Measurements from ENCODE around the gene FOS. TPM values are rescaled to one million over a fixed set of nuclear protein-coding genes. Genes with fewer than 3 reads are reported as not detected.

FOS gene
- total and polyA plus RNA-seq, 2 of the 8 experiments (the other 6 are each of a cell fraction or from before 2014, with no cell fraction given), result 50.2 to 51.8 TPM

DNA sequence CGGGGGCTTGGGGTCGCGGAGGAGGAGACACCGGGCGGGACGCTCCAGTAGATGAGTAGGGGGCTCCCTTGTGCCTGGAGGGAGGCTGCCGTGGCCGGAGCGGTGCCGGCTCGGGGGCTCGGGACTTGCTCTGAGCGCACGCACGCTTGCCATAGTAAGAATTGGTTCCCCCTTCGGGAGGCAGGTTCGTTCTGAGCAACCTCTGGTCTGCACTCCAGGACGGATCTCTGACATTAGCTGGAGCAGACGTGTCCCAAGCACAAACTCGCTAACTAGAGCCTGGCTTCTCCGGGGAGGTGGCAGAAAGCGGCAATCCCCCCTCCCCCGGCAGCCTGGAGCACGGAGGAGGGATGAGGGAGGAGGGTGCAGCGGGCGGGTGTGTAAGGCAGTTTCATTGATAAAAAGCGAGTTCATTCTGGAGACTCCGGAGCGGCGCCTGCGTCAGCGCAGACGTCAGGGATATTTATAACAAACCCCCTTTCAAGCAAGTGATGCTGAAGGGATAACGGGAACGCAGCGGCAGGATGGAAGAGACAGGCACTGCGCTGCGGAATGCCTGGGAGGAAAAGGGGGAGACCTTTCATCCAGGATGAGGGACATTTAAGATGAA is 630 bp downstream of the FOS start (continued):
- TF ChIP-seq SIN3A (conservative IDR thresholded peaks at IDR 0.05 in 1 of 2, IDR thresholded peaks at IDR 0.05 in 1 of 2; ENCODE audit: low read depth in 1 of 2, low read length in 2 of 2) (0 out of 4 replicates have a peak, but pooled peaks of 1 of the 2 experiments have one; percentile 6), FOSL1 (IDR thresholded peaks at IDR 0.05; ENCODE audit: insufficient read depth, low read depth, low read length) (no peak), KDM4A (IDR thresholded peaks at IDR 0.05; ENCODE audit: low read depth, low read length, severe bottlenecking) (no peak), CHD7 (IDR thresholded peaks at IDR 0.05; ENCODE audit: insufficient replicate concordance, low read length) (peak; percentile 77), CHD1 (IDR thresholded peaks at IDR 0.05; ENCODE audit: low read depth, low read length) (peak; percentile 60; the same call in 1 of the 2 replicates), TAF7 (optimal IDR thresholded peaks at IDR 0.05; ENCODE audit: borderline replicate concordance, low read depth, low read length) (peak; percentile 91), KDM5A (IDR thresholded peaks at IDR 0.05; ENCODE audit: low read length) (no peak), RBBP5 (IDR thresholded peaks at IDR 0.05; ENCODE audit: borderline replicate concordance, low read depth, low read length) (no peak), POLR2A (IDR thresholded peaks at IDR 0.05; ENCODE audit: control extremely low read depth in 1 of 2, low read depth in 2 of 2, low read length in 2 of 2) (peak in 1 of 2 experiments; percentile 23; a peak in 1 of 3 replicates)
- TF ChIP-seq, protein P1, sequence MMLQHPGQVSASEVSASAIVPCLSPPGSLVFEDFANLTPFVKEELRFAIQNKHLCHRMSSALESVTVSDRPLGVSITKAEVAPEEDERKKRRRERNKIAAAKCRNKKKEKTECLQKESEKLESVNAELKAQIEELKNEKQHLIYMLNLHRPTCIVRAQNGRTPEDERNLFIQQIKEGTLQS (IDR thresholded peaks at IDR 0.05; ENCODE audit: insufficient read depth, low read depth, low read length), result no peak
